GM21423 (cell line): ENCODE results near the gene PPP1R10.
A peak's percentile ranks its signal among the peaks of the same experiment; 100 is the strongest.

Experiments
- ATAC-seq: cut with Tn5 transposase; IDR thresholded peaks from one replicate; pipeline ENCODE4 v1.9.1; 2021; ENCODE audit warnings: mild to moderate bottlenecking, moderate library complexity; ENCODE audit not compliant: unreplicated experiment

The PPP1R10 gene

GRCh38 chr6:30625511-30625910 lies 8.5 kb upstream of the PPP1R10 start:
- ATAC-seq, result no peak

GRCh38 chr6:30619561-30619960 lies 2.5 kb upstream of the PPP1R10 start:
- no peak for ATAC-seq

DNA sequence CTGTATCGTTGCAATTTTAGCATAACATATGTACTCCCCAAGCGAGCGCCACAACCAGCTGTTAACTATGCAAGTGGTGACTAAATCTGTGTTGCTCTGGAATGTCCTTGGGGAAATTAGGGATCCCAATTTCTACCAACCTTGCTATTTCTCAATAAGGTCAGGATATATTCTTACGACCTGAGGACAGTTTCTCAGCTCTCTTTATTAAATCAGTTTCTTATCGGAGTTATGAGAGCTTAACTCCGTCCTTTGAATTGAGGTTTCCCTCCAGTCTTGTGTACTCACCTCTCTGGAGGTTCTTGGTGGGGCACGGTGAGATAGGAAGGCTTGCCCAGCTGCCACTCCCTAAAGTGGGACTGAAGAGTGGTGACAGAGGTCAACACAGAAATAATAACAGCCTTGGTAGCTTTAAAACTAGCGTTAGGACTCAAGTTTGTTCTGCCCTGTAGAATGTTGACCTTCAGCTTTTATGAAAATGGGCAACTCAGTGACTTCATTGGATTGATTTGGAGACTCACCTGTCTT lies 1.3 kb upstream of the PPP1R10 start:
- no peak for ATAC-seq

DNA sequence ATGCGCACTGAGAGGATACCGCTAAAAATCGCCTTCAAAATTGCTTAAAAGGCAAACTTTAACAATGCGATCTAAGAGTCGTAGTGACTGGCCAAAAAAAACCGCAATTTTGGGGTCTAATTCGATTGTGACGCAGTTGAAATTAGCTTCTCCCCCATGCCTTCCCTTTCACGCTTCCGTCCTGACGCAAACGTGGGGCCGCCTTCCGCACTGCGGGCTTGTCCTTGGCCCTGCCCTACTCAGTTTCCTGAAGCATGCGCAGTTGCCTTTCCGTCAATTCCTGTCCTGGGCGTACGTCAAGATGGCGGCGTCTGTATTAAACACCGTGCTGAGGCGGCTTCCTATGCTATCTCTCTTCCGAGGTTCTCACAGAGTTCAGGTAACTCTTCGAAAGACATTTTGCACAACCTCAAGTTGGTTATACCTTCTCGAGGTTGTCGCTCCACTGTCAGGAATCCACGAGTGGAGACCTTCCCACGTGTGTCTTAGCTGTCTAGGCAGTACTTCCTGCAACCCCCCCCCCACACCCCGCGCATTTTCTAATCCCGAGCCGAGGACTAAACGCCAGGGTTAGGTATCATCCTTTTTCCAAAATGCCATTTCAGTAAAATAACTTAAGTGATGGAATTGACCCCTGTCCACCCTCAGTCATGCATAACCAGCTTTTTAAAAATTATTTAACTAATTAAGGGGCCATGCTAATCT lies 674 bp upstream of the PPP1R10 start, which contains the start of gene MRPS18B:
Gene MRPS18B, plus strand, starts transcription at position 276 of the 705 bp plus-strand sequence. Its CDS starts 26 bp downstream, at position 302.
- ATAC-seq, result peak; percentile 68

DNA sequence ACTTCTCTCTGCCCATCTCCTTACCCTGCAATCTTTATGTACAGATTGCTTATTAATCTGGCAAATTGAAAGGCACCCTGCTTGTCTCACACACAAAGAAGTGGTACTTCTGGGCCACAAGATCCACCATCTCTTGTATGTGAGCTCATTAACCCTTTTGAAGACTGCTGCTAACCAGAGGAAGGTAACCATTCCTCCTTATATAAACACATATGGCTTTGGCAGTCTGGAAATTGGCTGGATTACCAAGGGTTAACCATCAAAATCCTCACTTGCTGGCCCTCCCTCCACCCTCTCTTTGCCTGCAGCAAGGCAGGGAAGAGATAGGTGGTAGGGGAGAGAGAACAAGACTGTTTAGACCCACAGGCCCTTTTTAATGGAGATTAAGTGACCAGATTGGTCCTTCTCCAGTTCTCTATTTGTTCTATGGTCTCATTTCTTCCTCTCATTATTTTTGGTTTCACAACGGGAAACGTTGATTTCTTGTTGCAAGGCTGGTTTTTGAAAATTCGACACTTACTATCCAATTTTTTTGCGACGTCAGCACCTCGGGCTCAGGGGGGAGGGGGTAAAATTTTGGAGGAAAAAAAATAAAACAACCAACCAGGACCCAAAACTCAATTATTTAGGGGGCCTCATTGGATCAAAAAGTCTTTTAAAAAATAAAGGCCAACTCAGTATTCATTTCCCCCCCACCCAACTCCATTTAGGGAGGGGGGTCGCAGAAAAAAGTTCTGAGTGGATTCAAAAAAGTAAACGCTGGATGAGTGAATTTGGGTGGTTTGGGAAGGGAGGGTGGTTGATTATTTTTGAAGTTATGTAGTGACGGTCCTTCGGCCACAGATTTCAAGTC lies 859 bp downstream of the PPP1R10 start:
- ATAC-seq, result no peak

GRCh38 chr6:30615219-30615957 lies 1.7 kb downstream of the PPP1R10 start:
- ATAC-seq, result no peak

GRCh38 chr6:30614843-30615218 lies 2.2 kb downstream of the PPP1R10 start:
- peak; percentile 39 for ATAC-seq

DNA sequence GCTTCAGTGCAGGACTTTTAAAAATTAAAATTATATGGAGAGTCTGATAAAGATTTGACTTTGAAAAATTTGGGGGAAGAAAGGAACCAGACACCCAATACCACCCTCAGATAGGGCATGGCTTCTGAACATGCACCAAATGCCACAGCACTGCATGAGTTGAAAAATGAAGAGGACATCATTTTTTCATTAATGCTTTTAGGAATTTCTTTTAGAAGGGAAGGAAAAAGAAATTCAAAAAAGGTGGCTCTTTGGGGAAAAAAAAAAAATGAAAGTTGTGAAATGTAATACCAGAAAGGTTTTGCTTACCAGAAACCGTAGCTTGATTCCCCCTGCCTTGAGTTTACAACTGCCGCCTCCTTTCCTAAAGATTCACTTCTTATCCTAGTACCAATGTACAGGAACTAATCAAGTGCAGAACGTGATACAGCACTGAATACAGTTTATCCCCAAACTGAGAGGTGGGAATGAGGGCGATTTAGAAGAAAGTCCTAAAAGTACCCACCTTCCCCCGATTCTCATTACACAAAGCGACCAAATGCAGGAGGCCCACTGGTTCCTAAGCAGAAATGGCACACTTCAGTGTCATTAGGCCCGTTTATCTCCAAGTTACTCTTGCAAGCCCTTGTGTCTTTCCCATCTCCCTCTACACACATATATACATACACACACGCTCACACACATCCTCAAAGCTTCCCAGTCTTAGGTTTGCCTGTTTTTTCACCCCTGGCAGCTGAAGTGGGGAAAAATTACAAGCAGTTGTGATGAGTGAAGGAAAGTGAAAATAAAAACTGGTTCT lies 2.8 kb downstream of the PPP1R10 start:
- no peak for ATAC-seq

GRCh38 chr6:30613251-30614043 lies 3.6 kb downstream of the PPP1R10 start:
- ATAC-seq, result no peak

GRCh38 chr6:30612687-30613248 lies 4.3 kb downstream of the PPP1R10 start:
- ATAC-seq, result no peak

- no peak for ATAC-seq
Observed at GRCh38 chr6:30612213-30612612, 4.8 kb downstream of the PPP1R10 start.

DNA sequence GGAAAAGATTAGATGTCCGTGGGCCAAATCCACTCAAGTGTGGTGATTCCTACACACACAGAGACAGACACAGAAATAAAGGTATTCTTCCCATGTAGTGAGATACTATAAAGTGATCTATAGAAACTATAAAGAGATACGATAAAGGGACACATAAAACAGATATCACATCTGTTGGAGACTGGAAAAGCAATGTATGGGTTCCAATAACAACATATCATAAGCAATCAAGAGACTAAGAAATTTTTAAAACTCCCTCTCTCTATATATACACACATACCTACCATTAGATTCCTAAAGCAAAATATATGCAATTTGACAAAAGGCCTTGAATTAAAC lies 5.2 kb downstream of the PPP1R10 start:
- ATAC-seq, result no peak

- no peak for ATAC-seq
Observed at GRCh38 chr6:30611150-30611855, 5.7 kb downstream of the PPP1R10 start.

- ATAC-seq, result no peak
Observed at GRCh38 chr6:30610065-30610464, 7.0 kb downstream of the PPP1R10 start.

GRCh38 chr6:30603961-30604360 lies 13.1 kb downstream of the PPP1R10 start:
- no peak for ATAC-seq

- ATAC-seq, result no peak
Observed at GRCh38 chr6:30601815-30602641, 15.0 kb downstream of the PPP1R10 start.

DNA sequence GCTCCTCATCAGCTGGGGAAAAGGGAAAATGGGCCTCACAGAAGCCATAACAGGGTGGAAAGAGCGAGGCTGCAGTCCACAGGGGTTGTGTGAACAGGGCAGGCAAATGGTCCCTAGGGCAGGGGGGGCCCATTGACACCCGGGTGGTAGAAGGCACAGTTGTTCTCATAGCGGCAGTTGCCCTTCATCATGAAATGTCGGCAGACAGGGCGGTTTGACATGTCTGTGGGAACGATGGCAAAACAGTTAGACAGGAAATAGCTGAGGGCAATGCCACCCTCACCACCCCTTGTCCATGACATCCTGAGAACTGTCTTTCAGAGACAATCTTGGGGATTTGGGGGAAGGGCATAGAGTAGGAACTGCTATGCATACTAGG lies 15.6 kb downstream of the PPP1R10 start:
- no peak for ATAC-seq

DNA sequence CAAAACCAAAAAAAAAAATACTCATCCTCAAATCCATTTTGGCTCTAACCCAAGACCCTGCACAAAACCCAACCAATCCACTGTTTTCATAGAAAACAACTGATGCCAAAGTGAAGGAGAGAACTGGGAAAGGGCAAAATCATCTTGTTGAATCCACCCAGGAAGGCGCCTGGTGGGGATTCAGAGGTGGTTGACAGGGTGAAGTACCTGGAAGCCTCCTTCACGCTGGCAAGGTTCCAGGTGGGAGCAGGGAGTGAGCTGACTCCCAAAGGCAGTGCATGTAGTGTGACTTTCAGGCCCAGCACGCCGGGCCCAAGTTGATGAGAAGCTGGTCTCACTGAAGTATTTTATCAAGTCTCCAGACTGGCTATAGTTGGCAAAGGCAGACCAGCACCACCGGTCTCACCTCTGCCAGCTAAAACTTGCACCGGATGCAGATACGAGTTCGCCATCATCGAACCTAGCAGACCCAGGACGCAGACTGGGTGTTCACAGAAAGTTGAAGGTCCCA lies 16.5 kb downstream of the PPP1R10 start:
- no peak for ATAC-seq
